ENCODE data around the gene TDRD3.

The TDRD3 gene

GRCh38 chr13:60454425-60454824 lies 57.4 kb downstream of the TDRD3 start:
- Histone ChIP-seq H3K27me3 (ENCODE audit: insufficient read depth, low read length, poor library complexity) (no peaks in the 10 kb centered on the region), H3K27ac (ENCODE audit: low read length) (no peak overlapping the region), H4K20me1 (ENCODE audit: insufficient read depth, low read length) (no peaks in the 10 kb centered on the region), H3K9ac (ENCODE audit: low read depth, low read length) (no peak overlapping the region), H3K4me1 (ENCODE audit: insufficient read depth, low read length) (no peaks in the 10 kb centered on the region), H2AFZ (ENCODE audit: low read depth, low read length) (no peak overlapping the region), H3K79me2 (ENCODE audit: insufficient read depth, low read length) (no peaks in the 10 kb centered on the region), H3K4me3 (ENCODE audit: low read depth in 1 of 2, low read length in 2 of 2) (no peak overlapping the region), H3K9me3 (ENCODE audit: insufficient read depth, low read length, severe bottlenecking) (no peaks in the 10 kb centered on the region), H3K4me2 (ENCODE audit: insufficient read depth, low read length) (no peak overlapping the region), H3K36me3 (ENCODE audit: insufficient read depth, low read length) (no peaks in the 10 kb centered on the region)
- DNase-seq (no peak), ATAC-seq (ENCODE audit: insufficient read depth, low read depth) (no peak)
- TF ChIP-seq EZH2 (IDR thresholded peaks at IDR 0.05; ENCODE audit: borderline replicate concordance, low read depth, low read length, severe bottlenecking) (no peak), CTCF (IDR thresholded peaks at IDR 0.05; ENCODE audit: borderline replicate concordance, extremely low read depth, low read length, poor library complexity, severe bottlenecking) (no peak)

DNA sequence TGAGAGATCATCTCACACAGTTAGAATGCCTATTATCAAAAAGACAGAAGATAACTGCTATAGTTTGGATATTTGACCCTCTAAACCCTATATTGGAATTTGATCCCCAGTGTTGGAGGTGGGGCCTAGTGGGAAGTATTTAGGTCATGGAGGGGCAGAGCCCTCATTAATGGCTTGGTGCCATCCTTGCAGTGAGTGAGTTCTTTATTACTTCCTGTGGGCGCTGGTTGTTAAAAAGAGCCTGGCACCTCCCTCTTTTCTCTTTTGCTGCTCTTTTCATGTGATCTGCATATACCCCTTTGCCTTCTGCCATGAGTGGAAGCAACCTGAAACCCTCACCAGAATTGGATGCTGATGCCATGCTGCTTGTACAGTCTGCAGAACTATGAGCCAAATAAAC lies 66.8 kb downstream of the TDRD3 start:
- H3K79me2 ChIP-seq (ENCODE audit: insufficient read depth, low read length) = no peaks in the 10 kb centered on the region
- H2AFZ ChIP-seq (ENCODE audit: low read depth, low read length) = no peak overlapping the region
- DNase-seq (no peak), ATAC-seq (ENCODE audit: insufficient read depth, low read depth) (peak; percentile 57; the same call in 1 of the 3 replicates)
- no peak overlapping the region for H3K27ac ChIP-seq (ENCODE audit: low read length)
- TF ChIP-seq EZH2 (IDR thresholded peaks at IDR 0.05; ENCODE audit: borderline replicate concordance, low read depth, low read length, severe bottlenecking) (no peak), CTCF (IDR thresholded peaks at IDR 0.05; ENCODE audit: borderline replicate concordance, extremely low read depth, low read length, poor library complexity, severe bottlenecking) (no peak)
- no peaks in the 10 kb centered on the region for H3K4me1 ChIP-seq (ENCODE audit: insufficient read depth, low read length)
- no peaks in the 10 kb centered on the region for H4K20me1 ChIP-seq (ENCODE audit: insufficient read depth, low read length)
- no peak overlapping the region for H3K4me2 ChIP-seq (ENCODE audit: insufficient read depth, low read length)
- no peak overlapping the region for H3K4me3 ChIP-seq (ENCODE audit: low read depth in 1 of 2, low read length in 2 of 2)
- no peaks in the 10 kb centered on the region for H3K27me3 ChIP-seq (ENCODE audit: insufficient read depth, low read length, poor library complexity)
- H3K36me3 ChIP-seq (ENCODE audit: insufficient read depth, low read length) = peaks cover 21% of the 10 kb centered on the region
- H3K9me3 ChIP-seq (ENCODE audit: insufficient read depth, low read length, severe bottlenecking) = no peaks in the 10 kb centered on the region
- no peak overlapping the region for H3K9ac ChIP-seq (ENCODE audit: low read depth, low read length)

GRCh38 chr13:60467098-60467497 lies 70.1 kb downstream of the TDRD3 start:
- Histone ChIP-seq H3K9ac (ENCODE audit: low read depth, low read length) (no peak overlapping the region), H3K27ac (ENCODE audit: low read length) (no peak overlapping the region), H3K27me3 (ENCODE audit: insufficient read depth, low read length, poor library complexity) (no peaks in the 10 kb centered on the region), H3K4me1 (ENCODE audit: insufficient read depth, low read length) (no peaks in the 10 kb centered on the region), H3K9me3 (ENCODE audit: insufficient read depth, low read length, severe bottlenecking) (no peaks in the 10 kb centered on the region), H4K20me1 (ENCODE audit: insufficient read depth, low read length) (no peaks in the 10 kb centered on the region), H2AFZ (ENCODE audit: low read depth, low read length) (no peak overlapping the region), H3K4me2 (ENCODE audit: insufficient read depth, low read length) (no peak overlapping the region), H3K36me3 (ENCODE audit: insufficient read depth, low read length) (peaks cover 15% of the 10 kb centered on the region), H3K4me3 (ENCODE audit: low read depth in 1 of 2, low read length in 2 of 2) (no peak overlapping the region), H3K79me2 (ENCODE audit: insufficient read depth, low read length) (no peaks in the 10 kb centered on the region)
- no peak for TF ChIP-seq CTCF (IDR thresholded peaks at IDR 0.05; ENCODE audit: borderline replicate concordance, extremely low read depth, low read length, poor library complexity, severe bottlenecking)
- TF ChIP-seq EZH2 (IDR thresholded peaks at IDR 0.05; ENCODE audit: borderline replicate concordance, low read depth, low read length, severe bottlenecking) = no peak
- DNase-seq = no peak
- no peak for ATAC-seq (ENCODE audit: insufficient read depth, low read depth)

DNA sequence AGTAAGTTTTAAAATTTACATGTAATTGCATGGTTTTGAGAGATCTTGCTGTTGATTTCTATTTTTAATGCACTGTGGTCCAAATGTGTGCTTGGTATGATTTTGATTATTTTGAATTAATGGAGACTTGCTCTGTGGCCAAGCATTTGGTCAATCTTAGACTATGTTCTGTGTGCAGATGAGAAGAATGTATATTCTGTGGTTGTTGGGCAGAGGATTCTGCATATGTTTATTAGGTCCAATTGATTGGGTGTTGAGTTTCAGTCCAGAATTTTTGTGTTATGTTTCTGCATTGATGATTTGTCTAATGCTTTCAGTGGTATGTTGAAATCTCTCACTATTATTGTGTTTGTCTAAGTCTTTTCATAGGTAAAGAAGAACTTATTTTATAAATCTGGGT lies 82.3 kb downstream of the TDRD3 start:
- H3K27me3 ChIP-seq (ENCODE audit: insufficient read depth, low read length, poor library complexity) = no peaks in the 10 kb centered on the region
- H3K4me2 ChIP-seq (ENCODE audit: insufficient read depth, low read length) = no peak overlapping the region
- no peak overlapping the region for H3K9ac ChIP-seq (ENCODE audit: low read depth, low read length)
- no peak for TF ChIP-seq CTCF (IDR thresholded peaks at IDR 0.05; ENCODE audit: borderline replicate concordance, extremely low read depth, low read length, poor library complexity, severe bottlenecking)
- no peak for TF ChIP-seq EZH2 (IDR thresholded peaks at IDR 0.05; ENCODE audit: borderline replicate concordance, low read depth, low read length, severe bottlenecking)
- no peak overlapping the region for H2AFZ ChIP-seq (ENCODE audit: low read depth, low read length)
- H3K79me2 ChIP-seq (ENCODE audit: insufficient read depth, low read length) = 0 out of 2 replicates have a peak, but pooled peaks cover 2% of the 10 kb centered on the region
- no peak overlapping the region for H3K4me3 ChIP-seq (ENCODE audit: low read depth in 1 of 2, low read length in 2 of 2)
- no peaks in the 10 kb centered on the region for H3K9me3 ChIP-seq (ENCODE audit: insufficient read depth, low read length, severe bottlenecking)
- peaks cover 9% of the 10 kb centered on the region; the same call in 1 of the 2 replicates for H3K36me3 ChIP-seq (ENCODE audit: insufficient read depth, low read length)
- H3K4me1 ChIP-seq (ENCODE audit: insufficient read depth, low read length) = no peaks in the 10 kb centered on the region
- H4K20me1 ChIP-seq (ENCODE audit: insufficient read depth, low read length) = no peaks in the 10 kb centered on the region
- ATAC-seq (ENCODE audit: insufficient read depth, low read depth) (no peak), DNase-seq (no peak)
- H3K27ac ChIP-seq (ENCODE audit: low read length) = no peak overlapping the region

Measured in DND-41 (cell line).